Stimulated activated effector memory CD8-positive, alpha-beta T cell treated with anti-CD3 and anti-CD28 coated beads, Interleukin-12 subunit alpha, Interleukin-12 subunit beta, amount 100 ng/mL, for 72 hours (primary cell): ENCODE results near the gene MB.
"Not testable (repeated sequence)": the region's sequence is repeated elsewhere in the genome, so short reads cannot be mapped to it uniquely, and the experiment has no call there.

Source experiments
- ATAC-seq: fragments of 150-1000 bp; cut with Tn5 transposase; 2 replicates; pipeline ENCODE4 v1.10.0; 2021
- DNase-seq, 2 donors: peaks; one replicate each; pipeline ENCODE4 v3.0.0; 2021 to 2022; ENCODE audit warnings: low spot score in 2 of 2
- H3K27ac Mint-ChIP-seq: one replicate; pipeline ENCODE4 v1.8.0; 2022; ENCODE audit warnings: mild to moderate bottlenecking, mixed read lengths
- H3K36me3 Mint-ChIP-seq: one replicate; pipeline ENCODE4 v1.8.0; 2022; ENCODE audit warnings: mild to moderate bottlenecking, mixed read lengths
- H3K4me1 Mint-ChIP-seq: one replicate; pipeline ENCODE4 v1.8.0; 2022; ENCODE audit warnings: mixed read lengths
- H3K4me3 Mint-ChIP-seq: one replicate; pipeline ENCODE4 v1.8.0; 2022; ENCODE audit warnings: mild to moderate bottlenecking, mixed read lengths
- H3K9me3 Mint-ChIP-seq: one replicate; pipeline ENCODE4 v1.8.0; 2022; ENCODE audit warnings: mixed read lengths

MB gene

DNA sequence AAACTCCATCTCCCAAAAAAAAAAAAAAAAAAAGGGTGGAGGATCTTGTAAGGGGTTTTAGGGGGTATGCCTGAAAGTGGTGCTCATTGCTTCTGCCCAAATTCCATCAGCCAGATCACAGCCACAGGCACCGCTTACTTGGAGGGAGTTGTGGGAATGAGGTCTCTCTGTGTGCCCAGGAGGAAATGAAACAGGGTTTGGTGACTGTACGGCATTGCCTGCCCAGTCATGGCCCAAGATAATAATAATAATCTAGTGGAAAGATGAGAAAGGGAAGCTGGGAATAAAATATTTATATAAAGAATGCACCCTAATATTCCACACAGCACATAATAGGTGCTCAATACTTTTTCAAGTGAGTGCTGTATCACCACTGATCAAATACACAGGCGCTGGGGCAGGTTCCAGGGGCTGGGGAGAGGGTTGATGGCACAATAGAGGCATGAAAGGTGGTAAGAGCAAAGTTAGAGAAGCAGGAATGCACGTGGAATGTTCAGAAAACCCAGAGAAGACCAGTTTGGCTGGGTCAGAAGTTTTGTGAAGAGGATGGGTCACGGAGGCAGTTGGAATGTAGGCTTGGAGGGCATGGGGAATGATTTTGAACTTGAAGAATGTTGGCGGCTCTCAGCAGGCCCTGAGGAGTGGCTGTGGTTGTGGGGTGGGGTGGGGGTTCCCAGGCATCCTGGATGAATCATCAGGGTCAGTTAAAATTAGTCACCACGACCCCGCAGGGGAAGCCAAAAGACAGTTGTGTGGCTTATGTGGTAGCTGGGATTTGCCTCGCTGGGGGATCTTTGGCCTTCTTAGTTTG, 12.5 kb upstream of the MB start:
- peak; percentile 79 for ATAC-seq
- peak overlapping the region; percentile 44 for H3K4me3 Mint-ChIP-seq
- H3K9me3 Mint-ChIP-seq, result no peaks in the 10 kb centered on the region
- peaks cover 44% of the 10 kb centered on the region for H3K4me1 Mint-ChIP-seq
- peaks cover 15% of the 10 kb centered on the region for H3K36me3 Mint-ChIP-seq
- peak overlapping the region; percentile 87 for H3K27ac Mint-ChIP-seq
- DNase-seq, result peak; percentile 56 to 91

DNA sequence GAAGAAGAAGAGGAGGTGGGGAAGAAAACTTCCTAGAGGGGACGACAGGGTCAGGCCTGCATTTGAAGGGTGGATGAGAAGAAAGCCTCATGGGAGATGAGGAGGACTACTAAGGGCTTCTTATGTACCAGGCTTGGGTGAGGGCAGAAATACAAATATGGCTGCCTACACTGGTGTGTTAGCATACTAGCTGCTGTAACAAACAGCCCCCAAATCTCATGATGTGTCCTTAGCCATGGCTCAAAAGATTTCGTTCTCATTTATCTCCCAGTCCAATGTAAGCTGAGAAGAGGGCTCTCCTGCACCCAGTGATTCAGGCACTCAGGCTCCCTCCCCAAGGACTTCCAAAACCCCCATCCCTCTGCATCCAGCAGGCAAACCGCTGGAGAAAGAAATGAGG, 11.6 kb upstream of the MB start:
- H3K27ac Mint-ChIP-seq, result no peak overlapping the region
- ATAC-seq, result no peak

DNA sequence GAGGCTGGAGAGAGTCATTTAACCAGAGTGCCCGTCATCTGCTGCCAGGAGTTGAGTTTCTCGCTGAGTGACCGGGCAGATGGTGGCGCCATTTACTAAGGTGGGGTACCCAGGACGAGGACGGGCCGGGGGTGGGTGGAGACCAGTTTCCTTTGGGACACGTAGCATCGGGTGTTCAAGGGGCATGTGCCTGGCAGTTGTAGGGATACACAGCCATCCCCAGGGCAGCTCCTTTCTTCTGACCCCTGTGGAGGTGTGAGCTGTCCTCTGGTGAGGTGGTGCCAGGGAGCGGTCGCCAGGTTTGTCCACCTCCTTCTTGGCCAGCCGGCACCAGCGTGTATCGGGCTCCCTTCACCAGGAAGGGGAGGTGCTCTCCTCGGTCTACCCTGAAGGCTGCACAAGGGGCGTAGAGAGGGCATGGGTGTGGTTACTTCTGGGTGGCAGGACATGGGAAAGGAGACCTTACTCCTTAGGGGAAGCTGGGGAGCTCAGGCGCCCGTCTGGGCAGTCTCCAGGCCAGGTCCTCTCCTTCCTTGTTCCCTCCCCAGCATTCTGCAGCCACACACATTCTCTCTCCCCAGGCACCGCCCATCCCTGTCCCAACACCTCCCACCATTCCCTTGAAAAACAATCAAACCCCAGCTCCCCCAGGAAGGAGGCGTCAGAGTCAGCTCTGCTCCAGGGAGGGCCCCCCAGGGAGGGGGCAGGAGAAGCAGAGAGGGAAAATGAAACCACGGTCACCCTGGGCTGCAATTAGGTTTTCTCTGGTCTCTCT, 10.3 kb upstream of the MB start:
- Mint-ChIP-seq H3K36me3 (peaks cover 15% of the 10 kb centered on the region), H3K27ac (peak overlapping the region; percentile 66)
- peak; percentile 46 to 74 for DNase-seq

More for the DNA sequence above, 11.6 kb upstream of the MB start:
- H3K4me1 Mint-ChIP-seq, result peaks cover 38% of the 10 kb centered on the region
- peaks cover 15% of the 10 kb centered on the region for H3K36me3 Mint-ChIP-seq
- H3K4me3 Mint-ChIP-seq, result peak overlapping the region; percentile 85
- DNase-seq, result no peak
- no peaks in the 10 kb centered on the region for H3K9me3 Mint-ChIP-seq

DNA sequence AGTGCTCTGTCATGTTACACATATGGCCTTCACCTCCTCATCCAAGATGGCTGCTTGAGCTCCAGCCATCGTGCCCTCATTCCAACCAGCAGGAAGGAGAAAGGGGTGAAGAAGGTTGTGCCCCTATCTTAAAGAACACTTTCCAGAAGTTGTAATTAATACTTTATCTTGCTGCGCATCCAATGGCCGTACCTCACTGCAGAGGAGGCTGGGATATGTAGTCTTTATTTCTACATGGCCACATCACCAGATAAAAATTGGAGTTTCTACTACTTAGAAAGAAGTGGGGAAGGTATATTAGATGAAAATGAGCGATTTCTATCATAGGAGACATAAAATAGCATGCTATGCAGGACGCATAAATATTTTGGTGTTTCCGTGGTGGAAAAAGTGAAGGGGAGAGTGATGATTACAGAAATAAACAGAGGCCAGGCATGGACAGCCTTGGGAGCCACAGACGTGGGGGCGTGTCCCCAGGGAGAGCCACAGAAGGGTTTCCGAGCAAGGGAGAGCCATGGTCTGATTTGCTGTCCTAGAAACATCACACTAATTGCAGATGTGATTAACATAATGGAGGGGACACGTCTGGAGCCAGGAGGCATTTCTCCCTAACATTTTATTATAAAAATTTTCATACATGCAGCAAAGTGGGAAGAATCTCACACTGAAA, 8.8 kb upstream of the MB start:
- Mint-ChIP-seq H3K36me3 (peaks cover 15% of the 10 kb centered on the region), H3K4me3 (no peak overlapping the region), H3K9me3 (no peaks in the 10 kb centered on the region), H3K4me1 (peaks cover 36% of the 10 kb centered on the region), H3K27ac (no peak overlapping the region)
- no peak for ATAC-seq
- DNase-seq, result no peak

More for the DNA sequence above, 10.3 kb upstream of the MB start:
- H3K4me1 Mint-ChIP-seq, result peaks cover 37% of the 10 kb centered on the region
- peak; percentile 70 for ATAC-seq
- peak overlapping the region; percentile 85 for H3K4me3 Mint-ChIP-seq
- H3K9me3 Mint-ChIP-seq, result no peaks in the 10 kb centered on the region

DNA sequence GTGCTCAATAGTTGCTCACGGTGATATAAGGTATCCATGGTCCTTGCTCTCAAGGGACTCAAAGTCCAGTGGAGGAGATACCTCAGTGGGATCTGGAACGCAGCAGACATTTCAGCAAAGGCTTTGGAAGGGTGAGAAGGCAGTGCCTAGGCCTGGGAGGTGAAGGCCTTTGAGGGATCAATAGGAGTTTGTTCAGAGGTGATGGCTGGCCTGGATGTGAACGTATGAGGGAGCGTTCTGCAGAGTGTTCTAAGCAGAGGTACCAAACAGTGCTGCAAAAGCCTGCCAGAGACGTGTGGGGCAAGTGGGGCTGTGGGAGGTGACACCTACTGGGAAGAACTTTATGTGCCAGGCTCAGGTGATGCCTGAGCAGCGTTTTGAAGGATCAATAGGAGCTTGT, 7.4 kb upstream of the MB start:
- Mint-ChIP-seq H3K4me1 (peaks cover 23% of the 10 kb centered on the region), H3K36me3 (peaks cover 8% of the 10 kb centered on the region), H3K27ac (no peak overlapping the region), H3K9me3 (no peaks in the 10 kb centered on the region), H3K4me3 (no peak overlapping the region)
- DNase-seq (no peak), ATAC-seq (no peak)

DNA sequence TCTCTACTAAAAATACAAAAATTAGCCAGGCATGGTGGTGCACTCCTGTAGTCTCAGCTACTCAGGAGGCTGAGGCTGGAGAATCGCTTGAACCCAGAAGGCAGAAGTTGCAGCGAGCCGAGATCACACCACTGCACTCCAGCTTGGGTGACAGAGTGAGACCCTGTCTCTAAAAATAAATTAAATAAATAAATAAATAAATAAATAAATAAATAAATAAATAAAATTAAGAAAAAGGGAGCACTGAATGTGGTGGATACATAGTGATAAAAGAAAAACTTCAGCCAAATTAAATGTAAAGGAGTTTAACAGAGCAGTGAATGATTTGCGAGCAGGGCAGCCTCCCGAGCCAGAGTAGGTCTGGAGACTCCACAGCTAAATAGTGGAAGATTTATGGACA, 6.8 kb upstream of the MB start:
- DNase-seq, H3K27ac Mint-ChIP-seq, H3K9me3 Mint-ChIP-seq, H3K4me3 Mint-ChIP-seq, ATAC-seq, H3K36me3 Mint-ChIP-seq: not testable (repeated sequence)
- H3K4me1 Mint-ChIP-seq, result peaks cover 18% of the 10 kb centered on the region

DNA sequence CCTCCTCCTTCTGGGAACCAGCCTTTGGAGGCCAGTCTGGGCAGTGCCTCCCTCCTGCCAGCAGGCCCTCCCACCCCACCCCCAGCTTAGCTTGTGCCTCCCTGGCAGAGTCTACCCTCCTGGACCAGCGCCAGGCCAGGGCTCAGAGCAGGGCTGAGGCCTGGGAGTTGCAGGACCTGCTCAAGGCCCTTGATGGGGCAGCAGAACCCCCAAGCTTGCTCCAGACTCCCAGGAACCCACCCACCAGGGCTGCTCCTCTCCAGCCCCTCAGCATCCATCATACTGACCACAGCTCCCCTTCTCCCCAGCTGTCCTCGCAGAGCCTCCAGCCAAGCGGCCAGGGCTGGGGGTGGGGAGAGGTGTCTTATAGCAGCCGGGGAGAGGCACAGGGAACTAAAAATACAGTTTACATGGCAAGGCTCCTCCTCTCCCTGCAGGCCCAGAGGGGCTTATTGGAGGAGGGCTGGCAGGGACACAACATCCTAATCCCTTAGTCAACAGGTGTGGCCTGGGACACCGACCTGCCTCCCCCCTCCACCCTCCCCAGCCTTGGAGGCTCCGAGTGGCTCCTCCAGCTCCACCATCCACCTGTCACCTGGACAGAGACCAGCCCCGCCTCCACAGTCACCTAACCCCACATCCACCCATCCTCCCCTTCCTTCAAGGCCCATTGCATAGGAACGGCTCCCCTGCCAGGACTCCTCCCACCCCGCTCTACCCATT, 5.2 kb upstream of the MB start:
- H3K4me1 Mint-ChIP-seq, result peaks cover 12% of the 10 kb centered on the region

DNA sequence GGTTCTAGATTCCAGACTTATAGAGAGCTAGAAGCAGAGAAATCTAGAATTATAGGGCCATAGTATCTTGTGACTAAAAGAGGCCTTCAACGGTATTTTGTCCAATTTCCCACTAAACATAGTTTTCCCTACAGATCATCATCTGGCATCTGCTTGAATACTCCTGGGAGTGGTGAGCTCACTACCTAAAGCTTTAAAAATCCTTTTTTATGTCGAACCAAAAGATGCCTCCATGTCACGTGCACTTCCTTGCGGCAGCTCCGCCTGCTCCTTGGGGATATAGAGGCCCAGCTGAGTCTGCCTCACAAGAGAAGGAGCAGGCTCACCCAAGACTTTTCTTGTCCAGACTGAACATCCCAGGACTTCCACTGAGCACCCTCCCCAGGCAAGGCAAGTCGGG, 4.3 kb upstream of the MB start:
- H3K27ac Mint-ChIP-seq, result no peak overlapping the region
- no peak overlapping the region for H3K4me3 Mint-ChIP-seq
- no peaks in the 10 kb centered on the region for H3K9me3 Mint-ChIP-seq
- ATAC-seq, result no peak
- no peaks in the 10 kb centered on the region for H3K36me3 Mint-ChIP-seq
- H3K4me1 Mint-ChIP-seq, result peaks cover 7% of the 10 kb centered on the region
- no peak for DNase-seq

More for the DNA sequence above, 5.2 kb upstream of the MB start:
- ATAC-seq (no peak), DNase-seq (no peak)
- Mint-ChIP-seq H3K36me3 (no peaks in the 10 kb centered on the region), H3K4me3 (no peak overlapping the region), H3K9me3 (no peaks in the 10 kb centered on the region), H3K27ac (no peak overlapping the region)

DNA sequence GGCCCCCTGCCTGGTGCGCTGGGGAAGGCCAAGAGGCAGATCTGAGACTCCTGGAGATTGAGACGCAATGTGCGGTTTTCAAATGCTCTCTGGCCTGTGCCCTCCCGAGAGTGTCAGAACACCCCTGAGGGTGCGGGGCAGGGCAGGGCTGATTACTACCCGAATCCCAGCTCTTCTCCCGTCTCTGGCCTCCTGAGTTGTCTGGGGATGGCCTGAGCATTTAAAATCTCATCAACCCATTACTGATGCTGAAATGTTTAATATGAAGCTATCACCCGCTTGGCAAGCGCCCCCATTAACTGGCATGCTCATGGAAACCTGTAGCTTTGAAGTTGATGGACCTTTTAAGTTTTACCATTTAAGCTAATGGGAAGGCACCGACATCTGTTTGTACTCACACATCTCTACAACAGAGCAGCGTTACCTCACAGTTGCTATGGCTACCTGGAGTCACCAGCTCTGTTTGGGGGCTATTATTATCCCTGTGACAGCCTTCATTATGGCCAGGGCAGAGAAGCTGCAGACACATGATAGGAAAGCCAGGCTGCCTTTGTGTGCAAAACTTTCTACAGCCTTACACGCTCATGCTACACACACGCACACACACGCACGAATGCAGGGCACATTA, 3.6 kb upstream of the MB start:
- no peak overlapping the region for H3K4me3 Mint-ChIP-seq
- ATAC-seq, result no peak
- DNase-seq, result no peak
- H3K36me3 Mint-ChIP-seq, result no peaks in the 10 kb centered on the region
- no peak overlapping the region for H3K27ac Mint-ChIP-seq
- peaks cover 11% of the 10 kb centered on the region for H3K4me1 Mint-ChIP-seq
- no peaks in the 10 kb centered on the region for H3K9me3 Mint-ChIP-seq

DNA sequence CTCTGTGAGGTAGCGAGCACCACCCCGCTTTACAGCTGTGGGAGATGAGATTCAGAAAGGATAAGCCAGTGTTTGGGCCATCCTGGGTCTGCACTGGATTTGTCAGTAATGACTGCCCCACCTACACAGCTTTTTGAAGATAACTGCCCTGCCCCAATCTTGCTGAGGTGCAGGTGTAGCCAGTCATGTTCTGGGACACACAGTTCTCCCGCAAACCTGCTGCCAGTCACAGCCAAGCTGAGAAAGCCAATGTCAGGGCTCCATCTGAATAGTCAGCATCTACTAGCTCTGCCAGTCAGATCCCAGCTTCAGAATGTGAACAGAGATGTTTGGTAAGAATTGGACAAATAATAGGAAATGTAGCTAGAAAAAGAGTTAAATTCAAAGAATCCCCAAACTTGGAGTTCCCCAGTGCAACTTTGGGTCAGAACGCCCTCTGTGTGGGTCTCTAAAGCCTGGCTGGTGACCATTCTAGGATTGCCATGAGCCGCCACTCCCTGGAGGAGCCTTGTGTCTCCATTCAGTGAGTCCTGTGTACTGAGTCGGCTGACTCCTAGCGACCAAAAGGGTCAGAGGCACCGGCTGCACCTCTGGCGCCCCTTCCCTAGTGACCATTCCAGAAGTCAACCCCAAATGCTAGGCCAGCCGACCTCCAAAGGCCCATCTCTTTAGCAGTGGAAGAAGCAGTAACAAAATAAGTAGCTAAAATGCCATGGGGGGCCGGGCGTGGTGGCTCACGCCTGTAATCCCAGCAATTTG, 2.4 kb upstream of the MB start:
- ATAC-seq (no peak), DNase-seq (no peak)
- Mint-ChIP-seq H3K36me3 (no peaks in the 10 kb centered on the region), H3K4me1 (peaks cover 16% of the 10 kb centered on the region), H3K27ac (no peak overlapping the region), H3K4me3 (no peak overlapping the region), H3K9me3 (no peaks in the 10 kb centered on the region)

DNA sequence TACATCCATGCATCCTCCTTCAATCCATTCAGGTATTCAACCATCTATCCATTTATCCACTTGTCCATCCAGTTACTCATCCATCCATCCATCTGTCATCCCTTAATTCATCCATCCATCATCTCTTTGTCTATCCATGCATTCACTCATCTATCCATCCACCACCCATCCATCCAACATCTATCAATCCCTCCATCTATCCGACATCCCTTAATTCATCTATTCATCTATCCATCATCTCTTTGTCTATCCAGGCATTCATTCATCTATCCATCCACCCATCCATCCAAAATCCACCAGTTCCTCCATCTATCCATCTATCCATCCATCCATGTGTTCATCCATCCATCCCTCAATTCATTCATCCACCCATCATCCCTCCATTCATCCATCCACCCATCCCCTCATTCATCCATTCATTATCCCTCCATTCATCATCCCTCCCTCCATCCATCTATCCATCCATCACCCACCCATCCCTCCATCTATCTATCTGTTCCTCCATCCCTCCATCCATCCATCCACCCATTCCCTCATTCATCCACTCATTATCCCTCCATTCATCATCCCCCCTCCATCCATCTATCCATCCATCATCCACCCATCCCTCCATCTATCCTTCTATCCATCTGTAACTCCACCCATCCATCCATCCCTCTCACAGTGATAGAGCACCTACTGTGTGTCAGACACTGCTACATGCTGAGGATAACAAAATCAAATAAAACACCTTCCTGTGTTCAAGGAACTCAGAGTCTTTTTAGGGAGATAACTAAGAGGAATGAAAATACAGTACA, 1.5 kb upstream of the MB start:
- H3K4me1 Mint-ChIP-seq, result peaks cover 16% of the 10 kb centered on the region
- H3K4me3 Mint-ChIP-seq, result no peak overlapping the region
- ATAC-seq, result no peak
- no peak for DNase-seq
- H3K27ac Mint-ChIP-seq, result no peak overlapping the region
- no peaks in the 10 kb centered on the region for H3K36me3 Mint-ChIP-seq
- H3K9me3 Mint-ChIP-seq, result no peaks in the 10 kb centered on the region

DNA sequence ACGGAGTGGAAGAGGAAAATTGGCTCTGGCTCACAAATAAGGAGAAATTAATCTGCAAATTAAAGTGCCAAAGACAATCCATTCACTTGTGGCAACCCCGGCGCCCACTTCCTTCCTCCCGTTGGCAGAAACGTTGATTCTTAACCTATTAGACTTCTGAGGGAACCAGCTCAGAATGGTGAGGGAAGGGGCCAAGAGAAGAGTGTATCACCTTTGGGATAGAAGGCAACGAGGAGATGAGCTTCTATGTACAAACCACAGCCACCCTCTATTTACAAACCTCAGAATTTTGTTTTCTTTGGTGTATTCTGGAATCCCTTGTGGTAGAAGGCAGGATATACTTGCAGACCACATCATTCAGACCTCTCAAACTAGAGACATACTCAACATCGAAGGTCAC, 1.1 kb downstream of the MB start:
- Mint-ChIP-seq H3K4me3 (no peak overlapping the region), H3K36me3 (no peaks in the 10 kb centered on the region), H3K9me3 (no peaks in the 10 kb centered on the region), H3K4me1 (peaks cover 19% of the 10 kb centered on the region), H3K27ac (no peak overlapping the region)
- ATAC-seq (no peak), DNase-seq (no peak)

DNA sequence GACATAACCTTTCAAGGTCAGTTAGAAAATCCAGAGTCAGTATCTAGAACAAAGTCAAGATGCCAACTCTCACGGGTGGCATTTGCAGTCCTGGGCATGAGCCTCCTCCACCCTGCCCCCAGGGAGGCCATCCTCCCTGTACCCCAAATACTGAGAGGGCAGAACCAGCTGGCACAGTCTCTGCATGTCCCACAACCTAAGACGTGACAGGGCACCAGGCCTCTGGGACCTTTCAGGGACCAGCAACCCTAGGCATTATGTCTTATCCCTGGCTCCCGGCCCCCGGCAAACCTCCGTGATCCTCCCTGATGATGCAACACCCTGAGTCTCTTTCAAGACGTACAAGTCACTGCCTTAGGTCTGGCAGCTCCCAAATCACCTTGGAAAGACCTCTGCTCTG, 2.0 kb downstream of the MB start:
- ATAC-seq (no peak), DNase-seq (no peak)
- Mint-ChIP-seq H3K36me3 (no peaks in the 10 kb centered on the region), H3K4me3 (no peak overlapping the region), H3K4me1 (peaks cover 24% of the 10 kb centered on the region), H3K27ac (no peak overlapping the region), H3K9me3 (no peaks in the 10 kb centered on the region)
